HT1080 (cell line): ENCODE data around the gene IFT88. TPM values are rescaled to one million over a fixed set of nuclear protein-coding genes. Genes with fewer than 3 reads are reported as not detected.

Source experiments
- DNase-seq: peaks from one replicate; pipeline ENCODE4 v3.0.0-alpha.2; 2015; ENCODE audit warnings: low read depth
- total RNA-seq: library from RNA; depleted of rRNA; stranded (reverse); fragments of >200 nt; shearing (Covaris generic); gene quantifications from 2 replicates; pipeline ENCODE4 v1.2.3, GENCODE V29; 2014

The IFT88 gene
- total RNA-seq, 1 experiment from 2014 or later, result 8.0 TPM

- no peak for DNase-seq
Observed at GRCh38 chr13:20685092-20685491, 118.1 kb downstream of the IFT88 start.

DNA sequence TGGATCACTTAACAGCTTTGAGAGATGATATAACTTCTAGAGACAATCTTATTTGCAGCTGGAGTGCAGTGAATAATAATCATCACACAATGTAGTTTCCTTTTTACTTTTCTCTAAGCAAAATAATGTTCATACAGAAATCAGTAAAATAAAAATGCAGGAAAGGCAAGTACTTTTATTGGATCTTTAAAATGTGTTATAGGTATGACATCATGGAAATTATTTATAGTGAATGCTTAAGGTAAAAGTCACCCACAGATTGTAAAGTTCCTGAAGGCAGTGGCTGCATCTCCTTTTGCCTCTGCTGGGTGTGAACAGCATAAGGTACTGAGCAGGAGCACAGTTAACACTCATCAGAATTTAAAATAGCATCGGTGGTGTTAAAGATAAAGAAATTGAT lies 119.2 kb downstream of the IFT88 start:
- no peak for DNase-seq

- DNase-seq, result no peak
Observed at GRCh38 chr13:20686863-20687579, 120.1 kb downstream of the IFT88 start.

DNA sequence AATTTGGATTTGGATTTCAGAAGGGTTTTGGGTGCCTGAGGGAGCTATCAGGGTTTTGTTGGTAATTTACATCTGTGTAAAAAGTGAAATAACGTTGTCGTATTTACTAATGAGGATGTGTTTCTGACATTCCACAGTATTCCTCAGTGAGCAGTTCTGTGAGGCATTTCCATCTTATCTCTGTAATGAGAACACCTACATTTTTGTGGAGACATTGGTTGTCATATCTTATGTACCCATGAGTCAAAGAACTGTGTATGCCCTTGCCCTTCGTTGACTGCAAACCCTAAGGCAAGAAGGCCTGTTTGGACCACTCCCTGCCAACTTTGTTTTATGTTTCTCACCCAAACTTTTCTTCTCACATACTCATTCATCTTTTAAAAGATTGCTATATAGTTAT lies 122.3 kb downstream of the IFT88 start:
- DNase-seq, result no peak

- DNase-seq, result no peak
Observed at GRCh38 chr13:20691616-20692015, 124.7 kb downstream of the IFT88 start.

GRCh38 chr13:20696073-20696472 lies 129.1 kb downstream of the IFT88 start:
- DNase-seq, result no peak

- peak; percentile 60 for DNase-seq
Observed at GRCh38 chr13:20699715-20700114, 132.8 kb downstream of the IFT88 start.

DNA sequence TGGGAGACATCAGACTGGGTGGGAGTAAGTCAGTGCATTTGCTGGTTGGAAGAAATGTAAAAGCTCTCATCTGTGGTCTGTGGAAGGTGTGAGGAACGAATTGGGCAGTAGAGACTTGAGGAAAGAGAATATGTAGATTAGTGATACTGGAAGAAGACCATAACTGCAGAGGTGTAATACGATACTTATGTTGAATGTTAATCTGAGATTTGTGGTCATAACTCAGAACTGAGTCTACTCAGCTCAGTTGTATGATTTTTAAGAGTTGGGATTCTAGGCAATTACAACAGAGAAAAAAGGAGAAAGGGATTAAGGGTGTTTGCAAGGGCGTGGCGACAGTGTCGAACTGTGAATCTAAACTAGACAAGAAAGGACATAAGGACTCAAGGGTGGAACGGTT lies 133.3 kb downstream of the IFT88 start:
- no peak for DNase-seq

DNA sequence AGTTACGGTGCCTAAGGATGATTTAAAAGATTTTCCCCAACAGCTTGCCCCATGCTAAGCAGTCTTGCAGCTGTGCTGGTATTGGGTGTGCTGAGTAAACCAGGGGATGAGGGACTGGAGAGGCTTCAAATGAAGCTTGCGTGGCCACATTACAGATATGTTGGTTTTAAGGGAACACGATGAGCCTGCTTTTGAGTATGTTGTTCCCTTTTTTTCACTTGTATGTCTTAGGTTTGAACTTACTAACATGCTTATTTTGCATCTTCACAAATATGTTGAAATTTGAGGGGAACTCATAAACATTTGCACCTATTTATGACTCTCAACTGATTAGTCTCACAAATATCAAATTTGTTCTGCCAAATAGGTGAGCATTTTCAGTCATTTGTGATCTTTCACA lies 134.5 kb downstream of the IFT88 start:
- no peak for DNase-seq

- no peak for DNase-seq
Observed at GRCh38 chr13:20702530-20702914, 135.6 kb downstream of the IFT88 start.

- no peak for DNase-seq
Observed at GRCh38 chr13:20702915-20703779, 136.2 kb downstream of the IFT88 start, which contains the start of gene IL17D. Gene IL17D (plus strand): TSS chr13:20703699. CDS start chr13:20704002, 303 bp downstream.

- DNase-seq, result peak; percentile 62
Observed at GRCh38 chr13:20703780-20704458, 137.0 kb downstream of the IFT88 start.

GRCh38 chr13:20704459-20705069 lies 137.6 kb downstream of the IFT88 start:
- DNase-seq, result no peak

- DNase-seq, result no peak
Observed at GRCh38 chr13:20706661-20707060, 139.7 kb downstream of the IFT88 start.

DNA sequence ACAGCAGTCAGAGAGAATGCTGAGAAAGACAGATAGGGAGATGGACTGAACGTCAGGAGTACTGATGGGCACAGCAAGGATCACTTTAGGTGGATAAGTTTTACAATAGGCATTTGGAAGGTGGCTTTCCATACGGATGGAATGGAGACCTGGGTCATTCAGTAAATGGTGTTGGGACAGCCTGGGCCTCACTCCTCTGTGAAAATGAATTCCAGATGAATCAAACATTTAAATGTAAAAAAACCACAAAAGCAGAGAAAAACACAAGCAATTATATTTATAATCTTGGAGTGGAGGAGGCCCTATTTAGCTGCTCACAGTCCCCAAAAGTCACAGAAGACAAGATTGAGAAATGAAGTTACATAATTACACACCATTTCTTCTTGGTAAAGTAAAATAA lies 141.3 kb downstream of the IFT88 start:
- DNase-seq, result no peak

- no peak for DNase-seq
Observed at GRCh38 chr13:20709369-20709768, 142.4 kb downstream of the IFT88 start.

DNA sequence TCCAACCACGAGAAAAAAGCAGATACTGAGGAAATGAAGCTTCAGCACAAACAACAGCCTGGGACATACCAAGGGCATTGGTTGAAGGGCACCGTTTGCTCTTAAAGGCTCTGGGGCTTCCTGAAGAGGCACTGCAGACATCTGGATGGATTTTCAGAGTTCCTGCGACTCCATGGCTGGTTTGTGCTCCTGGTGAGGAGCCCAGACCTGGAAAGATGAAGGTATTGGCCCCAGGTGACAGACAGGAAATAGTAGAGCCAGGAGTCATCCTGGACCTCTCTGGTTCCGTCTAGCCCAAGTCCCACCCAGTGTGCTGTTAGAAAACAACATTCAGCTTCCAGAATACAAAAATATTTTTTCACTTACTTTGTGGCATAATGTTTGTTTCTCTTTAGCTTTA lies 142.8 kb downstream of the IFT88 start:
- DNase-seq, result no peak

DNA sequence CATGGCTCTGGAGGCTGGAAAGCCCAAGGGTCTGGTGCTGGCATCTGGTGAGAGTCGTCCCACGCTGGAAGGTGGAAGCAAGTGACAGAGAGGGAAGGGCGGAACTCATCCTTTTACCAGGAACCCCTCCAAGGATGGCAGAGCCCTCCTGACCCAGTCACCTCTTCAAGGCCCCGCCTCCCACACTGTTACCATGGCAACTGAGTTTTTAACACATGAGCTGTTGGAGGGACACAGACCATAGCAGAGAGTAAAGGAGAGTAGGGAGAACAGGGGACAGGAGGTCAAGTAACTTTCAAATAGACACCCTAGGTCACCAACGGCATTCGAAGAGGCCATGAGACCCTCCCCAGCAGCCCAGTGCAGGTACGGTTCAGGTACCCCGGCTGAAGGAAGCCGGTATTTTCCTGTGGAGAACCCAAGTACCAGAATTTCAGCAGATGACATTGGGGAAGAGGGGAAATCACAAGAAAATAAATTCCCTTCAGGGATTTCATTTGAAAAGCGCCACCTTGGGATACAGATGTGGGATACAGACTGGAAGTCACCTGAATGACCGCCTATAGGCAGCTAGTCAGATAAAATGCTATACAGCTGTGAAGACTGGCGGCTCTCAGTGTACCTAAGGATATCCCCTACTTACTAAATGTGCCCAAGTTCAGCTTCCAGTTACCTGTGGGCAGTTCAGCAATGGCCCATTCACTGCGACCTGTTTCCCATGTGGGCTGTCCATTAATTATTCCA lies 144.5 kb downstream of the IFT88 start:
- DNase-seq, result no peak

GRCh38 chr13:20713014-20713376 lies 146.0 kb downstream of the IFT88 start:
- no peak for DNase-seq

GRCh38 chr13:20713751-20714150 lies 146.8 kb downstream of the IFT88 start:
- DNase-seq, result peak; percentile 88

DNA sequence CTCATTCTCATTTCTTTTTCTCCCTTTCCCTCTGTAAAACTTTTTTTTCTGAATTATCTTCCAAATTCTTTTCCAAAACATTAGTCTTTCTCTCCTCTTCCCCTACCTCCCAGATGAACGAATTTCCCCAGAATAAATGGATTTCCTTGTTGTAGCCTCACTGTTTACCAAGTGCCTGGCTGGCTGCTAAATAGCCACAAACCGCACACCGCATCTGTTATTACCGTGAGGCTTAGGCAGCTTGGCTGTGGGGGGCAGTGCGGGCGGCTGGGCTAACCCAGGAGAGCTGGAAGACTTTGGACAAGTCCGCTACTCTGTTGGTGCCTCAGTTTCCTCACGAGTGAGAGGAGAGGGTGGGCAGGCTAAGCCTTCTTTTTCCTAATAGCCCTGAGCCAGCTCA lies 147.2 kb downstream of the IFT88 start:
- DNase-seq, result peak; percentile 55
